Endothelial cell of umbilical vein (primary cell): ENCODE measurements around the gene ADCY5. TPM values are rescaled to one million over a fixed set of nuclear protein-coding genes. Genes with fewer than 3 reads are reported as not detected.

ENCODE experiments used
- BruUV-seq: library from RNA; stranded (reverse); fragments of 400-500 nt; replicated peaks from 2 replicates; lab custom pipeline; 2021; lab: Mats Ljungman, UMichigan
- CTCF ChIA-PET: fragments of 300-600, 350-600 bp; sonication (Branson Sonifier 250); formaldehyde crosslinking; loops from one replicate; lab custom pipeline; 2021; ENCODE audit warnings: antibody characterized with exemption, inconsistent platforms; lab: Charles Lee
- POLR2A ChIA-PET: fragments of 300-600, 350-600 bp; sonication (Branson Sonifier 250); formaldehyde crosslinking; loops from one replicate; lab custom pipeline; 2021; ENCODE audit warnings: antibody characterized with exemption, inconsistent platforms; lab: Charles Lee
- DNase-seq: peaks from one replicate; pipeline ENCODE4 v3.0.0-alpha.2; 2011; ENCODE audit warnings: low read depth, low spot score
- FAIRE-seq: peaks from 2 replicates; lab custom pipeline; 2011; peaks lifted over from hg19 to GRCh38; lab: Jason Lieb, UNC
- H2AFZ ChIP-seq: 2 replicates; pipeline ENCODE4 v1.6.0; 2012; ENCODE audit warnings: low read depth, low read length, control low read depth, inconsistent platforms
- H3K27ac ChIP-seq: 2 replicates; pipeline ENCODE4 v1.5.1; 2011; ENCODE audit warnings: low read depth, mild to moderate bottlenecking, control low read depth, low read length, moderate library complexity; ENCODE audit not compliant: insufficient read depth
- H3K27me3 ChIP-seq, 2 experiments: 2 replicates each; pipeline versions ENCODE4 v1.6.0 to v1.6.1; 2011; ENCODE audit warnings: low read length in 2 of 2, mixed read lengths in 1 of 2; ENCODE audit not compliant: control insufficient read depth in 2 of 2, insufficient read depth in 2 of 2
- H3K36me3 ChIP-seq, 2 experiments: 2 replicates in 1 of 2; 3 replicates in 1 of 2; pipeline ENCODE4 v1.5.1; 2011; ENCODE audit warnings: low read length in 2 of 2, mild to moderate bottlenecking in 1 of 2, moderate library complexity in 1 of 2; ENCODE audit not compliant: control insufficient read depth in 2 of 2, insufficient read depth in 2 of 2; ENCODE audit errors: extremely low read depth in 1 of 2
- H3K4me1 ChIP-seq: 3 replicates; pipeline ENCODE4 v1.5.1; 2011; ENCODE audit warnings: mild to moderate bottlenecking, low read length; ENCODE audit not compliant: control insufficient read depth, insufficient read depth; ENCODE audit errors: extremely low read depth
- H3K4me2 ChIP-seq: 2 replicates; pipeline ENCODE4 v1.6.1; 2011; ENCODE audit warnings: low read length, control low read depth, mixed read lengths; ENCODE audit not compliant: insufficient read depth
- H3K4me3 ChIP-seq, 3 experiments: fragments of 200-600 bp in 1 of 3; sonication (generic), shearing (Covaris generic) in 1 of 3; replicated peaks in 1 of 3; 2 replicates each; pipeline ENCODE4 v1.5.1; 2011 to 2016; ENCODE audit warnings: control low read depth in 3 of 3, low read length in 3 of 3, mild to moderate bottlenecking in 2 of 3, inconsistent platforms in 1 of 3, low read depth in 1 of 3, moderate library complexity in 1 of 3; ENCODE audit not compliant: insufficient read depth in 1 of 3
- H3K79me2 ChIP-seq: 2 replicates; pipeline ENCODE4 v1.6.0; 2012; ENCODE audit warnings: low read length, inconsistent platforms; ENCODE audit not compliant: control insufficient read depth, insufficient read depth
- H3K9ac ChIP-seq: replicated peaks from 2 replicates; pipeline ENCODE3; 2011; ENCODE audit warnings: low read length, control low read depth; ENCODE audit not compliant: insufficient read depth; ENCODE audit errors: extremely low read depth
- H3K9me1 ChIP-seq: replicated peaks from 3 replicates; pipeline ENCODE4 v1.6.0; 2011; ENCODE audit warnings: mild to moderate bottlenecking, low read length; ENCODE audit not compliant: control insufficient read depth, insufficient read depth; ENCODE audit errors: extremely low read depth
- H3K9me3 ChIP-seq: replicated peaks from 2 replicates; pipeline ENCODE4 v1.5.1; 2012; ENCODE audit warnings: low read length, inconsistent platforms; ENCODE audit not compliant: control insufficient read depth, insufficient read depth
- H4K20me1 ChIP-seq: replicated peaks from 2 replicates; pipeline ENCODE3; 2011; ENCODE audit warnings: mild to moderate bottlenecking, low read length; ENCODE audit not compliant: control insufficient read depth, insufficient read depth; ENCODE audit errors: extremely low read depth
- JUN ChIP-seq: IDR thresholded peaks from 2 replicates; pipeline ENCODE4 v1.6.1; 2011; ENCODE audit warnings: borderline replicate concordance, low read depth; ENCODE audit not compliant: insufficient read length, insufficient read depth
- POLR2A ChIP-seq: IDR thresholded peaks from 2 replicates; pipeline ENCODE4 v1.6.1; 2012; ENCODE audit warnings: low read depth, mild to moderate bottlenecking, control low read depth, low read length
- POLR2AphosphoS5 ChIP-seq: IDR thresholded peaks from 2 replicates; pipeline ENCODE4 v1.6.1; 2012; ENCODE audit warnings: low read depth, mild to moderate bottlenecking, control low read depth, low read length, moderate library complexity; ENCODE audit not compliant: insufficient read depth
- dilution Hi-C: fragments of 300-500 bp; cut with MboI; formaldehyde crosslinking; loops from one replicate; pipeline ENCODE4 v1.15.0; 2019; ENCODE audit warnings: low sequenced_read_pairs; ENCODE audit not compliant: extremely low pct_ligation_motif_present
- intact Hi-C: fragments of 100-400 bp; cut with micrococcal nuclease; formaldehyde crosslinking; loops from one replicate; pipeline ENCODE4 v1.10.0; 2022
- polyA plus RNA-seq, 4 experiments: library from polyadenylated mRNA; depleted of rRNA in 3 of 4; stranded (reverse) in 3 of 4; unstranded in 1 of 4; fragments of >200 nt; gene quantifications; 2 replicates each; pipeline versions ENCODE4 v1.2.1 to v1.2.3, GENCODE V29; 2011 to 2012; ENCODE audit warnings: missing spikeins in 1 of 4
- total RNA-seq: library from RNA; stranded (reverse); gene quantifications from 2 replicates; pipeline ENCODE4 v1.2.3, GENCODE V29; 2021
- TF ChIP-seq, protein P1 (sequence below): IDR thresholded peaks from 2 replicates; pipeline ENCODE4 v1.6.1; 2011; ENCODE audit not compliant: insufficient read depth, insufficient read length
- TF ChIP-seq, protein P2 (sequence below), 2 donors: IDR thresholded peaks; 1 replicate in 1 of 2; 2 replicates in 1 of 2; pipeline ENCODE4 v1.5.1; 2011; ENCODE audit warnings: low read length in 2 of 2, mild to moderate bottlenecking in 2 of 2, moderate library complexity in 2 of 2, control low read depth in 1 of 2, inconsistent platforms in 1 of 2, low read depth in 1 of 2; ENCODE audit not compliant: insufficient read depth in 1 of 2; ENCODE audit errors: extremely low read depth in 1 of 2

ADCY5 gene
- total and polyA plus RNA-seq, 2 donors (not counting 3 experiments of a cell fraction or from before 2014, with no cell fraction given) = 0.01 TPM; not detected in 1

DNA sequence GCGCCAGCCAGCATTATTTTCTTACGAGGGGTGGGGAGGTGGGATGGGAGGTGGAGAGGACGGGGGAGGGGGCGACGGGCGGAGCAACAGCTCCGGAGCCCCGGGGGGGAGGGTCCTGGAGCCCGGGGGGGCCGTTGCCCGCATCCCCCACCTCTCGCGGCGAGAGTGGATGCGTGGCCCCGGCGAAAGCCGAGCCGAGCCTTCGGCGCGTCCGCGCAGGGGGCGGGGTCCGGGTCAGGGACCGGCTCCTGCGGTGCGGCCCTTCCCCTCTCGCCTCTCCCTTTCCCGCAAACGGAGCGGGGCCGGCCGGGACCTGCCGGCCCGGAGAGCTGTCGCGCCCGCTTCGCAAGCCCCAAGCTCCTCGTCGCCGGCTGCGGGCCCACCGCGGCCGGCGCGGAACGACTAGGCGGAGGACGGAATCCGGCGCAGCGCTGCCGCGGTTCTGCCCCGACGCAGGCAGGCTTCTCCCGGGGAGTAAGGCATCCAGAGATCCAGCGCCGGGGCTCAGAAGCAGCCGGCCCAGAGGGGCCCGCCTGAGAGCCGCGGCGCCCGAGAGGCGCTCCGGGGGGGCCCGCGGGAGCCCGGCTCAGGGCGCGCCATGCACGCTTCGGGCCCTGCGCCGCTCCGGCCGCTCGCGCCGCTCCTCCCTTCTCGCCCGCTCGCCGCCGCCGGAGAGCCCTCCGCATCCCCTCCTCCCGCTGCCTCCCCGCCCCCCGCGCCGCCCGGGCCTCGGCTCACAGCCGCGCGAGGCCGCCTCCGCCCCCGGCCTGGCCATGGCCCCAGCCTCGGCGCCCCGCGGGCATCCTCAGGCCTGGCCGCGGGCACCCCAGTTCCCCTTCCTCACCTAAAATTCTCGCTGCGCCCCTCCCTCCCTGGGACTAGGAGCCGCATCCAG lies 459 bp upstream of the ADCY5 start:
- Histone ChIP-seq H3K79me2 (no peaks in the 10 kb centered on the region), H3K4me3 (peak overlapping the region in 2 of 3 experiments; percentile 32 to 38), H3K9ac (no peak overlapping the region), H3K9me3 (no peaks in the 10 kb centered on the region), H3K36me3 (no peaks in the 10 kb centered on the region), H3K4me2 (peak overlapping the region; percentile 49), H3K27ac (no peak overlapping the region), H3K27me3 (peaks cover 38 to 58% of the 10 kb centered on the region in 2 experiments), H4K20me1 (no peaks in the 10 kb centered on the region), H2AFZ (peak overlapping the region; percentile 80), H3K9me1 (no peaks in the 10 kb centered on the region), H3K4me1 (no peaks in the 10 kb centered on the region)
- POLR2A ChIA-PET = no interaction called here
- CTCF ChIA-PET = interaction anchor here (1.1 to 4.1 kb wide), 6 partner anchors 21 to 132 kb away, joined by 3 to 19 read pairs (median 4); no protein-coding TSS in a partner anchor
- no TSS peak for BruUV-seq
- dilution Hi-C loops = no loop called here
- FAIRE-seq (no peak), DNase-seq (peak; percentile 4)
- intact Hi-C loops = loop anchor here (5.0 kb wide), 1 partner anchor 108 kb away; no protein-coding TSS in a partner anchor
- TF ChIP-seq, protein P1, sequence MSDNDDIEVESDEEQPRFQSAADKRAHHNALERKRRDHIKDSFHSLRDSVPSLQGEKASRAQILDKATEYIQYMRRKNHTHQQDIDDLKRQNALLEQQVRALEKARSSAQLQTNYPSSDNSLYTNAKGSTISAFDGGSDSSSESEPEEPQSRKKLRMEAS = no peak
- no peak for TF ChIP-seq POLR2A
- no peak for TF ChIP-seq JUN

DNA sequence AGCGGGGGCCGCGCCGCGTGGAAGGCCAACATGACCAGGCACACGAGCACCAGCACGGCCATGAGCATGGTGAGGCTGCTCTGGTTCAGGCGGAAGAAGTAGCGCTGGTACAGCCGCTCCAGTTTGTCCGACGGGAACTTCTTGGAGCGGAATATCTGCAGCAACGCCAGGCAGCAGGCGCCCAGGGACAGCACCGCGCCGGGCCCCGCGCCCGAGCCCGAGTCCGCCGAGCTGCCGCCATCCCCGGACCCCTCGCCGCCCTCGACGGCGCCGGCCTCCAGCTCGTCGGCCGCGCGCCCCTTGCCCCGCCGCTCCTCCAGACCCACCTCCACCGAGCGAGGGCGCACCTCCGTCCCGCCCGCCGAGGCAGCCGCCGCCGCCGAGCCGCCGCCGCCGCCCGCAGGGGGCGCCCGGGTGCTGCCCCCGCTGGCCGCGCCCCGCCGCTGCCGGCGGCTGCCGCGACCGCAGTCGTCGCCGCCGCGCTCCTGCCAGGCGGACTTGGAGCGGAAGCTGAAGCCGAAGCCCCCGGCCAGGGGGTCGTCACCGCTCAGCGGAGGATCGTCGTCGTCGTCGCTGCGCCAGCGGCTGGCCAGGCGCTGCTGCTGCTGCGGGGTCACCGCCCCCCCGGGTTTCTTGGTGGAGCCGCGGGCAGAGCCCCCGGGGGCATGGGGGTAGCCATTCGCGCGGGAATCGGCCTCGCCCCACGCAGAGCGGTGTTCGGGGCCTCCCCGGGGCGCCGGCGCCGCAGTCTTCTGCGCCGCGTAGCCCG lies 957 bp downstream of the ADCY5 start:
- dilution Hi-C loops = no loop called here
- peaks cover 38 to 64% of the 10 kb centered on the region in 2 experiments for H3K27me3 ChIP-seq
- no peak overlapping the region for H3K27ac ChIP-seq
- CTCF ChIA-PET = interaction anchor here (0.7 to 4.1 kb wide), 9 partner anchors 8 to 112 kb away, joined by 3 to 19 read pairs (median 5); no protein-coding TSS in a partner anchor
- TF ChIP-seq, protein P2, sequence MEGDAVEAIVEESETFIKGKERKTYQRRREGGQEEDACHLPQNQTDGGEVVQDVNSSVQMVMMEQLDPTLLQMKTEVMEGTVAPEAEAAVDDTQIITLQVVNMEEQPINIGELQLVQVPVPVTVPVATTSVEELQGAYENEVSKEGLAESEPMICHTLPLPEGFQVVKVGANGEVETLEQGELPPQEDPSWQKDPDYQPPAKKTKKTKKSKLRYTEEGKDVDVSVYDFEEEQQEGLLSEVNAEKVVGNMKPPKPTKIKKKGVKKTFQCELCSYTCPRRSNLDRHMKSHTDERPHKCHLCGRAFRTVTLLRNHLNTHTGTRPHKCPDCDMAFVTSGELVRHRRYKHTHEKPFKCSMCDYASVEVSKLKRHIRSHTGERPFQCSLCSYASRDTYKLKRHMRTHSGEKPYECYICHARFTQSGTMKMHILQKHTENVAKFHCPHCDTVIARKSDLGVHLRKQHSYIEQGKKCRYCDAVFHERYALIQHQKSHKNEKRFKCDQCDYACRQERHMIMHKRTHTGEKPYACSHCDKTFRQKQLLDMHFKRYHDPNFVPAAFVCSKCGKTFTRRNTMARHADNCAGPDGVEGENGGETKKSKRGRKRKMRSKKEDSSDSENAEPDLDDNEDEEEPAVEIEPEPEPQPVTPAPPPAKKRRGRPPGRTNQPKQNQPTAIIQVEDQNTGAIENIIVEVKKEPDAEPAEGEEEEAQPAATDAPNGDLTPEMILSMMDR (IDR thresholded peaks at IDR 0.05; ENCODE audit: extremely low read depth in 1 of 2, insufficient read depth in 1 of 2, low read depth in 1 of 2, low read length in 2 of 2) = peak in 1 of 2 donors; percentile 17
- TF ChIP-seq POLR2AphosphoS5 = no peak
- no peak for TF ChIP-seq JUN
- no peaks in the 10 kb centered on the region for H3K36me3 ChIP-seq
- POLR2A ChIA-PET = no interaction called here
- H3K79me2 ChIP-seq = no peaks in the 10 kb centered on the region
- no peak for DNase-seq
- H3K9ac ChIP-seq = no peak overlapping the region
- no peaks in the 10 kb centered on the region for H3K9me3 ChIP-seq
- H2AFZ ChIP-seq = no peak overlapping the region
- intact Hi-C loops = loop anchor here (5.0 kb wide), 1 partner anchor 109 kb away; no protein-coding TSS in a partner anchor
- no peaks in the 10 kb centered on the region for H3K9me1 ChIP-seq
- H3K4me1 ChIP-seq = no peaks in the 10 kb centered on the region
- no peak overlapping the region for H3K4me2 ChIP-seq
- H4K20me1 ChIP-seq = no peaks in the 10 kb centered on the region
- no peak overlapping the region for H3K4me3 ChIP-seq
- no peak for FAIRE-seq
- BruUV-seq = no TSS peak
